Spinal cord (tissue), 10 donors: ENCODE data around the gene CAPN15. TPM values are rescaled to one million over a fixed set of nuclear protein-coding genes. Genes with fewer than 3 reads are reported as not detected.

Source experiments
- DNase-seq, 6 donors: peaks; one replicate each; pipeline versions ENCODE4 v3.0.0 to v3.0.0-alpha.2; 2013 to 2015; ENCODE audit warnings: low spot score in 6 of 6, low read depth in 4 of 6
- H3K27ac ChIP-seq: one replicate; pipeline ENCODE4 v1.5.1; 2013; ENCODE audit warnings: low read depth, low read length, control low read depth
- H3K27me3 ChIP-seq: one replicate; pipeline ENCODE4 v1.6.1; 2013; ENCODE audit warnings: low read length; ENCODE audit not compliant: control insufficient read depth, insufficient read depth
- H3K36me3 ChIP-seq: one replicate; pipeline ENCODE4 v1.6.1; 2013; ENCODE audit warnings: low read length; ENCODE audit not compliant: control insufficient read depth, insufficient read depth
- H3K4me1 ChIP-seq: one replicate; pipeline ENCODE4 v1.6.1; 2013; ENCODE audit warnings: low read length; ENCODE audit not compliant: control insufficient read depth, insufficient read depth
- H3K4me3 ChIP-seq: one replicate; pipeline ENCODE4 v1.5.1; 2013; ENCODE audit warnings: low read depth, low read length, control low read depth
- H3K9me3 ChIP-seq: one replicate; pipeline ENCODE4 v1.6.1; 2013; ENCODE audit warnings: low read length; ENCODE audit not compliant: control insufficient read depth, insufficient read depth
- WGBS: methylation state at CpG from one replicate; pipeline ENCODE4 v1.1.5; 2013; ENCODE audit warnings: missing lambda C conversion rate; ENCODE audit not compliant: insufficient coverage; 5-methylcytosine and 5-hydroxymethylcytosine counted together
- polyA plus RNA-seq, 2 donors: library from polyadenylated mRNA; unstranded; fragments of 120-200 nt; gene quantifications; one replicate each; pipeline ENCODE4 v1.2.1, GENCODE V29; 2013; ENCODE audit not compliant: insufficient read length in 2 of 2
- total RNA-seq, 2 donors: library from RNA; depleted of rRNA in 1 of 2; stranded (reverse); fragments of 120-200 nt in 1 of 2; fragments of >200 nt in 1 of 2; gene quantifications; one replicate each; pipeline versions ENCODE4 v1.2.3 to v1.2.4, GENCODE V29; 2013 to 2014
- donor health status: healthy.

Gene CAPN15
- total and polyA plus RNA-seq, 4 donors = 9.6 to 43.2 (median 27.9) TPM

DNA sequence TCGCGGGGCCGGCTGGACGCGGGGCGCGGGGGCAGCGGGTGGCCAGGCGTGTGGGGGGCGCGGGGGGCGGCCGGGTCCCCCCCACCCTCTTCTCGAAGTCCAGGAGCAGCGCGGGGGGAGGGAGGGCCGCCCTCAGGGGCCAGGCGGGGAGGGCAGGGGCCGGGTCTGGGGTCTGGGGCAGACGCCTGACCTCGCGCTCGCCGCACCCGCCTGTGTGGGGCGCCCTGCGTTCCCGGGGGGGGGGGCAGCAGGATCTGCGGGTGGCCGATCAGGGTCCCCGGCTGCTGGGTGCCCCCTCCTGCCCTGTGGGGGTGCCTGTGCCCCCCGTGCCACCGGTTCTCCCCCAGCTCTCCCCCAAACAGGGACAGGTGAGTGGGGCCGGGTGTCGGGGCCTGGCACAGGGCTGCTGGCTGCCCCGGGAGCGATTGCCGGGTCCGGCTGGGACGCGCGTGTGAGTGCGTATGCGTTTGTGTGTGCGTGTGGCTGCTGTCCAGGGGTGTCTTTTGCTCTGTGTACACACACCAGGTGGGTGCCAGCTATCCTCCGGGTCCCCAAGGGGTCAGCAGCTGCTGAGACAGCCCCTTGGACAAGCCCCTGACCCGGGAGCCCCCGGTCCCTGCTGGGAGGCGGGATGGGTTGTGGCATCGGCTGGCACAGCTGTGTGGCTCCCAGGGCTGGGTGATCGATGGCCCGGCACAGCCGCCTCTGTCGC, 33.3 kb downstream of the CAPN15 start:
- Histone ChIP-seq H3K4me3 (no peak overlapping the region), H3K27ac (no peak overlapping the region), H3K4me1 (peaks cover 27% of the 10 kb centered on the region), H3K9me3 (no peaks in the 10 kb centered on the region), H3K27me3 (peaks cover 33% of the 10 kb centered on the region), H3K36me3 (peaks cover 2% of the 10 kb centered on the region)
- 22% methylated on average over 44 of the region's 54 CpGs for WGBS
- DNase-seq = no peak

DNA sequence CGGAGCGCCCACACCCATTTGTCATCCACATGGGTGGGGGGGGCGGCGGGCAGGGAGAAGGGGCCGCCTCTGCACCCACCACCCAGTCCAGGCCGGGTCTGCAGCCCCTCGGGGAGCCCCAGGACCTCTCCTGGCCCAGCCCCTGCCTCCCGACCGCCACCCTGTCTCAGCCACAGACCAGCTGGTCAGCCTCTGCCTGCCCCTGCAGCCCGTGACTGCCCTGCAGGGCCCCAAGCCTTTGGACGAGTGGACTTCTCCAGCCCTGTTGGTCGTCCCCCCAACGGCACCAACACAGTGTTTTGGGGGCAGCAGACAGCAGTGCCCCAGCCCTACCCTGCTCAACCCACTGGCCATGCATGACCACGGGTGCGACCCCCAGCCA, 33.9 kb downstream of the CAPN15 start:
- Histone ChIP-seq H3K9me3 (no peaks in the 10 kb centered on the region), H3K36me3 (peaks cover 2% of the 10 kb centered on the region), H3K4me3 (no peak overlapping the region), H3K4me1 (peaks cover 32% of the 10 kb centered on the region), H3K27me3 (peaks cover 33% of the 10 kb centered on the region), H3K27ac (no peak overlapping the region)
- WGBS = 70% methylated on average over 14 of the region's 15 CpGs
- no peak for DNase-seq

- Histone ChIP-seq H3K27ac (no peak overlapping the region), H3K36me3 (peaks cover 2% of the 10 kb centered on the region), H3K4me1 (peaks cover 36% of the 10 kb centered on the region), H3K4me3 (no peak overlapping the region), H3K9me3 (no peaks in the 10 kb centered on the region), H3K27me3 (peaks cover 33% of the 10 kb centered on the region)
- DNase-seq = no peak
- WGBS = 87% methylated on average over 41 of the region's 43 CpGs
Measured at GRCh38 chr16:561957-562938, 34.7 kb downstream of the CAPN15 start.

DNA sequence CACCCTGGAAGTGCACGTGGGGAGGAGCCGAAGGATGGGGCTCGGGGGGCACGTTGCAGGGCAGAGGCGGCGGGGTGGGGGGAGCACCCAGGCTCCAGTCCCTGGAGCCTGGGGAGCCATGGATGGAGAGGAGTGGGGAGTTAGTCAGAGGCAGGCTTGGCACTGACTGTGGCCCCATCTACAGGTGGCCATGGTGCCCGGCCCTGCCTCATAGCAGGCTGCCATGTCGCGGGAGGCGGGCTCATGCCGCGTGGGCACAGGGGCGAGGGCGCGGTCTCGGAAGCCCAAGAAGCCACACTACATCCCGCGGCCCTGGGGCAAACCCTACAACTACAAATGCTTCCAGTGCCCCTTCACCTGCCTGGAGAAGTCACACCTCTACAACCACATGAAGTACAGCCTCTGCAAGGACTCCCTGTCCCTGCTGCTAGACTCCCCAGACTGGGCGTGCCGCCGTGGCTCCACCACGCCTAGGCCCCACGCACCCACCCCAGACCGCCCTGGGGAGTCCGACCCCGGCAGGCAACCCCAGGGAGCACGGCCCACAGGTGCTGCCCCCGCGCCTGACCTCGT, 35.6 kb downstream of the CAPN15 start:
- peaks cover 39% of the 10 kb centered on the region for H3K4me1 ChIP-seq
- 92% methylated on average over 30 of the region's 30 CpGs for WGBS
- peaks cover 31% of the 10 kb centered on the region for H3K27me3 ChIP-seq

DNA sequence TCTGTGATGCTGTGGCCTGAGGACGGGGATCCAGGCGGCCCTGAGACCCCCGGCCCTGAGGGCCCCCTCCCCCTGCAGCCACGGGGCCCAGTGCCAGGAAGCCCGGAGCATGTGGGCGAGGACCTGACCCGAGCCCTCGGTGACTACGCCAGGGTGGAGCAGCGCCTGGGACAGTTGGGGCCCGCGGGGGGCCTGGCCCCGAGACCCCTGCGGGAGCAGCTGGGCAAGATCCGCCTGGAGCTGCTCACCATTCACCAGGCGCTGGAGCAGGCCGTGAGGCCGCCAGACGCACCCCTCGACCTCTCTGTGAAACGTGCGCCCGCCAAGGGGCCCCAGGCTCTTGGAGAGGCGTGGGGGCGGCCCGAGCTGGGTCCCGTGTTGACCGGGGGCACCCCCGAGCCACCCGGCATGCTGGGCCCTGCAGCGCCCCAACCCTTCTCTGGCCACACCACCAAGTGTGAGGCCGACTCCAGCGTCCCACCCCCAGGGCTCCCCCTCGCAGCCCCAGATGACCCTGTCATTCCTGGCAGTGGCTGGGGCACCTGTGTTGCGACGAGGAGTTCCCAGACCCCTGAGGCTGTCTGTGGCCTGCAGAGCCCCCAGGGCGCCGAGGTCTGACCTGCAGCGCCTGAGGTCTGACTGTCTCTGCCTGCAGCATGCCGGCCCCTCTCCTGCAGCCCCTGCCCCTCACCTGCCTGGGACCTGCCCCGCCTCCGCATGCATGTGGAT, 37.3 kb downstream of the CAPN15 start:
- 79% methylated on average over 42 of the region's 42 CpGs for WGBS
- Histone ChIP-seq H3K9me3 (no peaks in the 10 kb centered on the region), H3K4me3 (no peak overlapping the region), H3K36me3 (peaks cover 10% of the 10 kb centered on the region), H3K4me1 (peaks cover 47% of the 10 kb centered on the region), H3K27ac (no peak overlapping the region), H3K27me3 (peaks cover 16% of the 10 kb centered on the region)
- no peak for DNase-seq

More for the DNA sequence above, 35.6 kb downstream of the CAPN15 start:
- Histone ChIP-seq H3K9me3 (no peaks in the 10 kb centered on the region), H3K36me3 (peaks cover 9% of the 10 kb centered on the region), H3K4me3 (no peak overlapping the region), H3K27ac (no peak overlapping the region)
- DNase-seq = no peak

GRCh38 chr16:565419-566330, 38.2 kb downstream of the CAPN15 start:
- H3K4me3 ChIP-seq = no peak overlapping the region
- H3K9me3 ChIP-seq = no peaks in the 10 kb centered on the region
- H3K4me1 ChIP-seq = peaks cover 51% of the 10 kb centered on the region
- peak in 1 of 6 donors; percentile 37 for DNase-seq
- H3K27me3 ChIP-seq = peaks cover 16% of the 10 kb centered on the region
- peaks cover 10% of the 10 kb centered on the region for H3K36me3 ChIP-seq
- no peak overlapping the region for H3K27ac ChIP-seq
- WGBS = 33% methylated on average over 32 of the region's 35 CpGs

DNA sequence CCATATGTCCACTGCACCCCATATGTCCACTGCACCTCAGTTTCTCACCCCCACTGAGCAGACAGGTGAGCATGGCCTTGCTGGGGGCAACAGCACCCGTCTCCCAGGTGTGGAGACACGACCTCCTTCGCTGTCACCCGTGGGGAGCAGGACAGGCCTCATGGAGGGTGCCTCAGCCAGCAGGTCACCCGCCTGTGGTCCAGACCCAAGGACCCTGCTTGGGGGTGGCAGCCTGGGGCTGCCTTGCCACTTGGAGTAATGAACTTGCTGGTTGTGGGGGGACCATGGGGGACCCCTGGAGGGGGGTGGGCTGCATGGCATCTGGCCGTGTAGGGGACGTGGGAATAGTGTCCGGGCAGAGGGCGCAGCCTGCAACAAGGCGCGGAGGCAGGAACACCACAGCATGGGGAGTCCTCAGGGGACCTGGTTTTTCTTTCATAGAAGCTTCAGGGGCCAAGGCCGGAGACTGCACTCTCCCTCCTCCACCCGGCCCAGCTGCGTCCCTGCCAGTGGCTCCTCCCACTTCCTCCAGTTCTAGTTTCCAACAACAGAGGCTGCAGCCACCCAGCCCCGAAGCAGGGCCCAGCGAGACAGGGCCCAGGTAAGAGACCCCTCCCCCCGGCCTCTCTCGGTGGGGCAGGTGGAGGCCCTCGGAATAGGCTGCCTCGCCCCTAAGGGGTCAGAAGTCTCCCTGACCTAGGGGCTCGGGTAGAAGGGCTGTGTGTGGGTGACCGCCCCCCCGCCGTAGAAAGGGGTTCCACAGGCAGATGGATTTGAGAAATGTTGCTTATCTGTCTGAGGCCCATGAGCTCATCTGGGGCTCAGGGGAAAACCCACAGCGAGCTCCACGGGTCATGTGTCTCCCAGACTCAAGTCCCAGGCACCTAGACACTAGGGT, 39.2 kb downstream of the CAPN15 start, which contains the start of gene NHLRC4:
Gene NHLRC4, plus strand, starts transcription at position 531 of the 898 bp plus-strand sequence. CDS start 1,043 bp downstream, outside the sequence.
- Histone ChIP-seq H3K27ac (peak within 1 kb of the TSS; percentile 40), H3K4me3 (no peak within 1 kb of the TSS), H3K36me3 (peaks cover 11% of the 10 kb centered on the region), H3K9me3 (no peaks in the 10 kb centered on the region), H3K4me1 (peaks cover 57% of the 10 kb centered on the region), H3K27me3 (peaks cover 6% of the 10 kb centered on the region)
- 45% methylated on average over 26 of the region's 26 CpGs for WGBS
- peak in 1 of 6 donors; percentile 52 for DNase-seq
